Upper lobe of right lung (tissue), 1 donor: ENCODE measurements around the gene THBS4. TPM values are rescaled to one million over a fixed set of nuclear protein-coding genes. Genes with fewer than 3 reads are reported as not detected.
A peak's percentile ranks its signal among the peaks of the same experiment; 100 is the strongest.
"Not testable (repeated sequence)": the region's sequence is repeated elsewhere in the genome, so short reads cannot be mapped to it uniquely, and the experiment has no call there.

Experiments
- ATAC-seq: fragments of 200-7000 bp; cut with Tn5 transposase; one replicate; pipeline ENCODE4 v1.9.1; 2020; ENCODE audit warnings: mild to moderate bottlenecking, moderate library complexity
- DNase-seq: peaks from one replicate; pipeline ENCODE4 v3.0.0-alpha.2; 2020
- H3K27ac ChIP-seq: fragments of 200-600 bp; one replicate; pipeline ENCODE4 v1.8.0; 2022
- H3K27me3 ChIP-seq: fragments of 200-600 bp; one replicate; pipeline ENCODE4 v1.8.0; 2022; ENCODE audit warnings: mild to moderate bottlenecking
- H3K36me3 ChIP-seq: fragments of 200-600 bp; one replicate; pipeline ENCODE4 v1.8.0; 2022
- H3K4me1 ChIP-seq: fragments of 200-600 bp; one replicate; pipeline ENCODE4 v1.8.0; 2022
- H3K4me3 ChIP-seq: fragments of 200-600 bp; one replicate; pipeline ENCODE4 v1.8.0; 2022; ENCODE audit warnings: mild to moderate bottlenecking
- H3K9me3 ChIP-seq: fragments of 200-600 bp; one replicate; pipeline ENCODE4 v1.8.0; 2022
- intact Hi-C: fragments of 100-400 bp; cut with DNase I; formaldehyde crosslinking; loops from one replicate; pipeline ENCODE4 v1.11.0; 2022
- total RNA-seq: library from RNA; stranded (reverse); fragmentation: NEBNext Ultra II Directional; extraction: Animal tissue kit (Norgen Biotek cat#: 25700); gene quantifications from one replicate; pipeline ENCODE4 v1.2.1, GENCODE V29; 2021
- TF ChIP-seq, protein P1 (sequence below): fragments of 200-600 bp; IDR thresholded peaks from one replicate; pipeline ENCODE4 v1.8.0; 2022; ENCODE audit warnings: antibody characterized with exemption
- donor health status: DM: no; HTN: yes; CAD: no; lungs with severe emphysema.

Gene THBS4
- total RNA-seq, 1 donor from 2014 or later: 1.2 TPM

- Histone ChIP-seq H3K36me3 (no peaks in the 10 kb centered on the region), H3K27ac (no peak overlapping the region), H3K27me3 (no peaks in the 10 kb centered on the region), H3K4me3 (no peak overlapping the region), H3K4me1 (no peaks in the 10 kb centered on the region), H3K9me3 (no peaks in the 10 kb centered on the region)
- TF ChIP-seq, protein P1, sequence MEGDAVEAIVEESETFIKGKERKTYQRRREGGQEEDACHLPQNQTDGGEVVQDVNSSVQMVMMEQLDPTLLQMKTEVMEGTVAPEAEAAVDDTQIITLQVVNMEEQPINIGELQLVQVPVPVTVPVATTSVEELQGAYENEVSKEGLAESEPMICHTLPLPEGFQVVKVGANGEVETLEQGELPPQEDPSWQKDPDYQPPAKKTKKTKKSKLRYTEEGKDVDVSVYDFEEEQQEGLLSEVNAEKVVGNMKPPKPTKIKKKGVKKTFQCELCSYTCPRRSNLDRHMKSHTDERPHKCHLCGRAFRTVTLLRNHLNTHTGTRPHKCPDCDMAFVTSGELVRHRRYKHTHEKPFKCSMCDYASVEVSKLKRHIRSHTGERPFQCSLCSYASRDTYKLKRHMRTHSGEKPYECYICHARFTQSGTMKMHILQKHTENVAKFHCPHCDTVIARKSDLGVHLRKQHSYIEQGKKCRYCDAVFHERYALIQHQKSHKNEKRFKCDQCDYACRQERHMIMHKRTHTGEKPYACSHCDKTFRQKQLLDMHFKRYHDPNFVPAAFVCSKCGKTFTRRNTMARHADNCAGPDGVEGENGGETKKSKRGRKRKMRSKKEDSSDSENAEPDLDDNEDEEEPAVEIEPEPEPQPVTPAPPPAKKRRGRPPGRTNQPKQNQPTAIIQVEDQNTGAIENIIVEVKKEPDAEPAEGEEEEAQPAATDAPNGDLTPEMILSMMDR: no peak
- intact Hi-C loops: no loop called here
- DNase-seq: no peak
- ATAC-seq: no peak
Observed at GRCh38 chr5:80103371-80103770, 68.2 kb downstream of the THBS4 start.

- H3K36me3 ChIP-seq: no peaks in the 10 kb centered on the region
- H3K27ac ChIP-seq: no peak overlapping the region
- intact Hi-C loops: no loop called here
- ATAC-seq (no peak), DNase-seq (no peak)
- H3K27me3 ChIP-seq: no peaks in the 10 kb centered on the region
- H3K9me3 ChIP-seq: no peaks in the 10 kb centered on the region
- H3K4me1 ChIP-seq: no peaks in the 10 kb centered on the region
- TF ChIP-seq, protein P1: no peak
- H3K4me3 ChIP-seq: no peak overlapping the region
Observed at GRCh38 chr5:80105698-80106439, 70.7 kb downstream of the THBS4 start.

DNA sequence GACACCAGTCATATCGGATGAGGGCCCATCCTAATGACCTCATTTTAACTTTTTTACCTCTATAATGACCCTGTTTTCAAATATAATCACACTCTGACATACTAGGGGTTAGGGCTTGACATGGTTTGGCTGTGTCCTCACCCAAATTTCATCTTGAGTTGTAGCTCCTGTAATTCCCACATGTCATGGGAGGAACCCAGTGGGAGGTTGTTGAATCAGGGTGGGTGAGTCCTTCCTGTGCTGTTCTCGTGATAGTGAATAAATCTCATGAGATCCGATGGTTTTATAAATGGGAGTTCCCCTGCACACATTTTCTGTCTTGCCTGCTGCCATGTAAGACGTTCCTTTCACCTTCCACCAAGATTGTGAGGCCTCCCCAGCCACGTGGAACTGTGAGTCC, 71.8 kb downstream of the THBS4 start:
- no peak for ATAC-seq
- Histone ChIP-seq H3K4me3 (no peak overlapping the region), H3K27me3 (no peaks in the 10 kb centered on the region), H3K9me3 (no peaks in the 10 kb centered on the region), H3K36me3 (no peaks in the 10 kb centered on the region), H3K4me1 (no peaks in the 10 kb centered on the region), H3K27ac (no peak overlapping the region)
- no peak for DNase-seq
- TF ChIP-seq, protein P1: no peak
- intact Hi-C loops: no loop called here

DNA sequence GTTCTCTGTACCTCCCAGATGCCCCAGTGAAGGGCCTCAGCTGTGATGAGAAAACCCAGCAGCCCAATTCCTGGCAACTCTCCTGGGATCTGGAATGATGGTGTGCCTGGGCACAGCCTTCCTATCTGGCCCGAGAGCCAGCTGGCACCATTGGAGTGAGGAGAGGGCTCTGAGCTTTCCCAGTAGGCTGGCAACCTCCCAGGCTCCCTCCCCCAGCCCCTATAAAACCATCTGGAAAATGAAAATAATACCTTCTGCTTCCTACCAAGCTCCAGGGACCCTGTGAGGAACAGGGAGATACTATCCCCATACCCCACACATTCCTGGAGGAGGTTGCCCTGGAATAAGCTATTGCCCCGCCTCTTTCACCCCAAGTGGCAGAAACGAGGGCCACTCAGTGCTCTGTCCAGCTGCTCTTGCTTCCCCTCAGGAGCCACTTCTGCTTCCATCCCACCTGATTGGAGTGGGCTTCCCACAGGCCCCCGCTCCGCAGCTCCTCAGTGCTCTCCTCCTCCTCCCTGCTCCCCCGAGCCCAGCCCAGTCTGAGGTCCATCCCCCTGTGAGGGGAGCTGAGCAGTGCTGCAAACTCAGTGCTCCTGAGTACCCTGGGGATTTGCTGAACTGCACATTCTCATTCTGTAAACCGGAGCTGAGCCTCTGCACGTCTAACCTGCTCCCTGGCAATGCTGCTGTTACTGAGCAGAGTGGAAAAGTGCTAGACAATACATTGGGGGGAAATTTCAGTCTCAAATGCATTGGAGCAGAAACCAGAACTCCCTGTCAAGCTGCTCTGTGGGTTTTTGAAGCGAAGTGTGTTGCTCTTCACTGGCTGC, 74.7 kb downstream of the THBS4 start:
- TF ChIP-seq, protein P1: no peak
- peak; percentile 43 for ATAC-seq
- Histone ChIP-seq H3K36me3 (no peaks in the 10 kb centered on the region), H3K4me1 (no peaks in the 10 kb centered on the region), H3K27ac (no peak overlapping the region), H3K4me3 (no peak overlapping the region), H3K9me3 (no peaks in the 10 kb centered on the region), H3K27me3 (no peaks in the 10 kb centered on the region)
- DNase-seq: no peak
- intact Hi-C loops: no loop called here

GRCh38 chr5:80111376-80111990, 76.3 kb downstream of the THBS4 start:
- H3K36me3 ChIP-seq, intact Hi-C loops, H3K4me3 ChIP-seq, H3K27me3 ChIP-seq, H3K9me3 ChIP-seq, ATAC-seq, DNase-seq, H3K4me1 ChIP-seq, H3K27ac ChIP-seq: not testable (repeated sequence)

- no peak overlapping the region for H3K27ac ChIP-seq
- no peak overlapping the region for H3K4me3 ChIP-seq
- ATAC-seq (peak; percentile 54), DNase-seq (no peak)
- TF ChIP-seq, protein P1: no peak
- no peaks in the 10 kb centered on the region for H3K9me3 ChIP-seq
- no peaks in the 10 kb centered on the region for H3K27me3 ChIP-seq
- no peaks in the 10 kb centered on the region for H3K36me3 ChIP-seq
- intact Hi-C loops: no loop called here
- H3K4me1 ChIP-seq: no peaks in the 10 kb centered on the region
Observed at GRCh38 chr5:80114860-80115259, 79.7 kb downstream of the THBS4 start.
